GM12801 (cell line): ENCODE data around the gene RHBDD1.

Experiments
- CTCF ChIP-seq: IDR thresholded peaks from one replicate; pipeline ENCODE4 v1.5.1; 2011; ENCODE audit warnings: control low read depth; ENCODE audit not compliant: insufficient read length; ENCODE audit errors: extremely low read depth

The RHBDD1 gene

DNA sequence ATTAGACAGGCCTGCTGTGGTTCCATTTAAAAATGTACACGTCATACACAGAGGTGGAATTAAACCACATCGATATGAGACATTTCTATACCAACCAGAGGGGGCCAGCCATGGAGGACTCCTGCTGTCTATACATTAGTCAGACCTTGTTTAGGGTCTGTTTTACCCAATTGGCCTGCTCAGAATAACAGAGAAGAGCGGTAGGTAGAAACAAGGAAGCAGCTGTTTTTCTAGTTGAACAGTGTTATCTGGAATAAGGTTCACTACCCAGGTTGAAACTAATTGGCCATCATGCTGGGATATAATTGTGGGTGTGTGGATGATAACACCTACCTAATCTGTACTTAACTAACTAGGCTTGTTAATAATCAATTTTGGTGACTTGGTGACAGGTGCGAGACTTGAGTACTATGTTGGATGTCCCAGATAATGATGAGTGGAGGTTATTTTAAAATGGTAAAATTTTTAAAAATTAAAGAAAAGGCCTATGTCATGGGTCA is 47.5 kb downstream of the RHBDD1 start:
- no peak for TF ChIP-seq CTCF

DNA sequence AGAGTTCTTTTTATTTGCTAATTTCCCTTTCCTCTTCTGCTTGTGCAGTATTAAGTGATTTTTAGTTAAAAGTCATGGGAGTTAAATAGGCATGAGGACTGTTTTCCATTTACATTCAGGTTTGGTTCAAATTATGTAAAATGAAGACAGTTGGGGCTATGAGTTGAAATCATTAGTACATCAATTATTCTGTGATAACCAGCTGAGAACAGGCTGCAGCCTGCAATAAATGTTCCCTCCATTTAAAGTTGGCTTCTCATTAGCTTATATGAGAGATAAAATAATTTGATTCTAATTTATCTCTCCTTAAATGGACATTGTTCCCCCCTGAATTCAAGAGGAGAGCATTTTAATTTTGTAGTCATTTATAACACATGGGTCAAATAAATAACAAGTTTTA is 48.3 kb downstream of the RHBDD1 start:
- no peak for TF ChIP-seq CTCF

DNA sequence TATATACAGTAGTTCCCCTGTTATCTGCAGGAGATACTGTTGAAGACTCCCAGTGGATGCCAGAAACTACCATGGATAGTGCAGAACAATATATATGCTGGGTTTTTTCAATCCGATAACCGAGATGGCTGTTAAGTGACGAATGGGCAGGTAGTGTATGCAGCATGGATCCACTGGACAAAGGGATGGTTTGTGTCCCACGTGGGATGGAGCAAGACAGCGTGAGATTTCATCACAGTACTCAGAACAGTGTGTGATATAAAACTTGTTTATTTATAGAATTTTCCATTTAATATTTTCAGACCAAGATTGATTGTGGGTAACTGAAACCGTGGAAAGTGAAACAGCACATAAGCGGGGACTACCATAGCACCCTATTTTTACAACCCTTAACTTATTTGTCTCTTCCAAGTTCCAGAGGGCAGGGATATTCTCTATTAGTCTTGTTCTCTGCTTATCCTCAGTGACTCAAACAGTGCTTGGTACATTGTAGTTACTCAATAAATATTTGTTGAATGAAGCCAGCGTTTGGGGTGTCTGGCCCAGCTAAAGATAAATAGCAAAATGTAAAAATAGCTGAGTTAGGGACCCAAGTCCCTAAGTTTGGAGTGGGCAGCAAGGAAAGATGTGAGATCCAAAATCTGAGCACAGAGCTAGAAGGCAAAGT is 50.0 kb downstream of the RHBDD1 start:
- TF ChIP-seq CTCF: no peak

- no peak for TF ChIP-seq CTCF
These were observed 52.1 kb downstream of the RHBDD1 start for GRCh38 chr2:226887940-226888339.

DNA sequence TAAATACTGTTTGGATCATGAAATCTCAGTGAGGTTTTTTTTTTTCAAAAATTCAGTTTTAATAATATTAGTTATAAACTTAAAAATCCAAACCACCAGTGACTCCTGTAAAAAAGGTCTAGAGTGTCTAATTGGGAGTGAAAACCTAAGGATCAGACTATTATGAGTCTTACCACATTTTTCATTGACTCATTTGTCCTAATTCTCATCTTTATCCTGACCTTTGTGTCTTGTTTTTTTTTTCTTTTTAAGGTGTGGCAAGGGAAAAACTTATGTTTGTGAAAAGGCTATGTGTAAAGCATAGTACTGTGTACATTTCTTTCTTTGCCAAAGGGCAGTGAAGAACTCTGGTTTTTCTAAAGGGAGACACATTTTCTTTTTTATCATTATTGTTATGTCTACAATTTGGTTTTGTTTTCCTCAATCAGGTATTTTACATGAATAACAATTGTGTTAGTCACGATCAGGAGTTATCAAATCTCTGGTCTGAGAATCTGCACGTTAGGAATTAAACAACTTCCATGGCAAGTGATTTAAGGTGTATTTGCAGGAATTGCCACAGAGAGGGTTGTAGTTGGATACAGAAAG is 52.6 kb downstream of the RHBDD1 start:
- no peak for TF ChIP-seq CTCF

GRCh38 chr2:226888971-226889370 is 53.1 kb downstream of the RHBDD1 start:
- no peak for TF ChIP-seq CTCF

- TF ChIP-seq CTCF: no peak
These were observed 54.4 kb downstream of the RHBDD1 start for GRCh38 chr2:226890286-226890685.
